K562 (cell line): ENCODE results near the gene CBX8. TPM values are rescaled to one million over a fixed set of nuclear protein-coding genes. Genes with fewer than 3 reads are reported as not detected.
A peak's percentile ranks its signal among the peaks of the same experiment; 100 is the strongest.

Experiments used
- ATF6 ChIP-seq: sonication (generic); formaldehyde crosslinking; IDR thresholded peaks from 2 replicates; pipeline ENCODE4 v1.4.0; 2020; ENCODE audit warnings: mild to moderate bottlenecking, missing genetic modification reagents
- BACH1 ChIP-seq: fragments of 200-800 bp; sonication (Bioruptor generic); IDR thresholded peaks from 2 replicates; pipeline ENCODE4 v1.6.1; 2016; ENCODE audit warnings: missing genetic modification characterization, missing compliant biosample characterization
- E2F6 ChIP-seq, 2 experiments: IDR thresholded peaks; 2 replicates each; pipeline ENCODE4 v1.6.1; 2011; ENCODE audit warnings: borderline replicate concordance in 1 of 2, control low read depth in 1 of 2, low read depth in 1 of 2, low read length in 1 of 2, mild to moderate bottlenecking in 1 of 2, mixed read lengths in 1 of 2, moderate library complexity in 1 of 2; ENCODE audit not compliant: insufficient read depth in 1 of 2, insufficient read length in 1 of 2, poor library complexity in 1 of 2, severe bottlenecking in 1 of 2; ENCODE audit errors: extremely low read depth in 1 of 2
- ELF2 ChIP-seq: fragments of 250-450 bp; sonication (Bioruptor Pico); IDR thresholded peaks from 2 replicates; pipeline ENCODE4 v1.5.0; 2021; ENCODE audit warnings: mild to moderate bottlenecking
- FOXJ2 ChIP-seq: fragments of 200-800 bp; sonication (Bioruptor generic); IDR thresholded peaks from 2 replicates; pipeline ENCODE4 v1.6.1; 2016; ENCODE audit warnings: missing genetic modification characterization, missing compliant biosample characterization
- GABPA ChIP-seq: fragments of 200-800 bp; sonication (Bioruptor generic); conservative IDR thresholded peaks from 2 replicates; pipeline ENCODE4 v1.6.1; 2016; ENCODE audit warnings: low read depth, missing genetic modification characterization, missing compliant biosample characterization
- KLF16 ChIP-seq: IDR thresholded peaks from 2 replicates; pipeline ENCODE4 v1.6.1; 2016; ENCODE audit warnings: antibody characterized with exemption
- MITF ChIP-seq: IDR thresholded peaks from 2 replicates; pipeline ENCODE4 v1.6.1; 2014; ENCODE audit warnings: antibody characterized with exemption
- MTF1 ChIP-seq: fragments of 250-450 bp; sonication (Bioruptor Pico); IDR thresholded peaks from 2 replicates; pipeline ENCODE4 v1.9.0; 2021; ENCODE audit warnings: moderate library complexity, mild to moderate bottlenecking, inconsistent platforms, borderline replicate concordance
- NUFIP1 ChIP-seq: fragments of 450-650 bp; IDR thresholded peaks from 2 replicates; pipeline ENCODE4 v1.6.1; 2018; ENCODE audit not compliant: partially characterized antibody
- RBM25 ChIP-seq: fragments of 200-400 bp; formaldehyde crosslinking; IDR thresholded peaks from 2 replicates; pipeline ENCODE4 v1.6.1; 2018; ENCODE audit warnings: low read length, low read depth, moderate library complexity; ENCODE audit not compliant: severe bottlenecking
- RNF2 ChIP-seq: sonication (generic); IDR thresholded peaks from 2 replicates; pipeline ENCODE4 v1.6.1; 2016
- SIRT6 ChIP-seq: IDR thresholded peaks from one replicate; pipeline ENCODE4 v1.6.1; 2012; ENCODE audit warnings: low read depth, mild to moderate bottlenecking, control low read depth, inconsistent platforms, low read length, moderate library complexity
- polyA plus RNA-seq, 8 experiments: library from polyadenylated mRNA; depleted of rRNA in 4 of 8; stranded (reverse) in 5 of 8; unstranded in 3 of 8; fragments of >200 nt; fragmentation: Nextera tagmentation in 2 of 8; fragmentation: Illumina TruSeq in 1 of 8; extraction: Ambion mirVana in 2 of 8; extraction: Trizol in 1 of 8; gene quantifications; 2 replicates each; pipeline versions ENCODE4 v1.2.1 to v1.2.3, GENCODE V29; 2011 to 2014; ENCODE audit warnings: inconsistent platforms in 1 of 8, missing spikeins in 1 of 8
- total RNA-seq, 7 experiments: library from RNA; depleted of rRNA in 6 of 7; stranded (reverse); fragments of >200 nt in 6 of 7; fragmentation: Illumina TruSeq in 2 of 7; extraction: Trizol in 2 of 7; gene quantifications; 2 replicates each; pipeline versions ENCODE4 v1.2.1 to v1.2.3, GENCODE V29; 2011 to 2021; ENCODE audit warnings: low replicate concordance in 1 of 7
- TF ChIP-seq, protein P1 (sequence below), 2 experiments: fragments of 200-800 bp in 1 of 2; sonication (Bioruptor generic) in 1 of 2; sonication (generic) in 1 of 2; formaldehyde crosslinking in 1 of 2; IDR thresholded peaks in 1 of 2; conservative IDR thresholded peaks in 1 of 2; 2 replicates each; pipeline versions ENCODE4 v1.5.0 to v1.6.1; 2016 to 2020; ENCODE audit warnings: missing compliant biosample characterization in 1 of 2, missing genetic modification characterization in 1 of 2, missing genetic modification reagents in 1 of 2
- TF ChIP-seq, protein P2 (sequence below): fragments of 450-650 bp; formaldehyde crosslinking; IDR thresholded peaks from 2 replicates; pipeline ENCODE4 v1.4.0; 2020; ENCODE audit warnings: mild to moderate bottlenecking, mixed read lengths
- TF ChIP-seq, protein P3 (sequence below): fragments of 200-800 bp; sonication (Bioruptor generic); IDR thresholded peaks from 2 replicates; pipeline ENCODE4 v1.6.1; 2017; ENCODE audit warnings: missing genetic modification characterization, missing compliant biosample characterization

CBX8 gene
- total and polyA plus RNA-seq, 9 of the 15 experiments (the other 6 are each of a cell fraction or from before 2014, with no cell fraction given), result 0.08 to 11.9 (median 2.6) TPM

DNA sequence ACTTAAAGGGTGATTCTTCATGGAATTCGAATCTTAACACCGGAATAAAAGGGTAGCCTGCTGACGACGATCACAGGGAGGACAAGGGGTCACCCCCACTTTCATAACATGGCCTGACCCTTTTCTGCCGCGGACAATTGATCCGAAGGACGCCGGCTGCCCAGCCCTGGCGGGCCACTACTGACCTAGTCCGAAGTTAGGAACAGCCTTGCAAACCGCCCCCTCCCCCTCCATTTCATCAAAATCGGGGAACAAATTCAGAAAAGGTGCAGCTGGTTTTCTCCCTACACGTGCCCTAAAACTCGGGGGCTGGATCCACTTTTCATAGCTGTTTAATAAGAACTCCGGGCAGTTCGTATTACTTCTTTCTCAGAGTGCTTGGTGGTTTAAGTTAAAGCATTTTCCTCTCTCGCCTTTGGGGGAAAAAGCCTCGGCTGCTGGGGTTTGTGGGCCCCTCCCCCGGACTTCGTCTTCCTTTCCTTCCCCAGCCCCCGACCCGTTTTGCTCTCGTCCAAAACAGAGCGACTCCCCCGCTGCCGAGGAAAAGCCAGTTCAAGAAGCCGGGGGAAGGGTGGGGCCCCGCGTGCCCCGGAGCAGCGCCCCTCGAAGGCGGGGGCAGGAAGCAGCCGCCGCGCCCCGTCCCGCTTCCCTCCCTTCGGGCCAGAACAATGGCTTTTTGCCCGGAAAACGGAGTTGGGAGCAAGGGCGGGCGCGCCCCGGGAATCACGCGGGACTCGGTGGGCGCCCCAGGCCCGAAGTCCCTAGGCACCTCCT is 19.6 kb downstream of the CBX8 start (continued):
- TF ChIP-seq GABPA (tag) (peak; percentile 64; the same call in 1 of the 2 replicates), RNF2 (peak; percentile 26; the same call in 1 of the 2 replicates), NUFIP1 (no peak), E2F6 (IDR thresholded peaks at IDR 0.05; ENCODE audit: borderline replicate concordance in 1 of 2, extremely low read depth in 1 of 2, insufficient read depth in 1 of 2, insufficient read length in 1 of 2, low read depth in 1 of 2, low read length in 1 of 2, poor library complexity in 1 of 2, severe bottlenecking in 1 of 2) (peak; percentile 80 to 92), BACH1 (tag) (no peak), MITF (no peak), ELF2 (no peak), KLF16 (0 out of 2 replicates have a peak, but pooled peaks have one; percentile 41), SIRT6 (no peak), RBM25 (no peak), MTF1 (no peak), FOXJ2 (tag) (no peak), ATF6 (CRISPR knock-in tag) (no peak)
- TF ChIP-seq, protein P1, sequence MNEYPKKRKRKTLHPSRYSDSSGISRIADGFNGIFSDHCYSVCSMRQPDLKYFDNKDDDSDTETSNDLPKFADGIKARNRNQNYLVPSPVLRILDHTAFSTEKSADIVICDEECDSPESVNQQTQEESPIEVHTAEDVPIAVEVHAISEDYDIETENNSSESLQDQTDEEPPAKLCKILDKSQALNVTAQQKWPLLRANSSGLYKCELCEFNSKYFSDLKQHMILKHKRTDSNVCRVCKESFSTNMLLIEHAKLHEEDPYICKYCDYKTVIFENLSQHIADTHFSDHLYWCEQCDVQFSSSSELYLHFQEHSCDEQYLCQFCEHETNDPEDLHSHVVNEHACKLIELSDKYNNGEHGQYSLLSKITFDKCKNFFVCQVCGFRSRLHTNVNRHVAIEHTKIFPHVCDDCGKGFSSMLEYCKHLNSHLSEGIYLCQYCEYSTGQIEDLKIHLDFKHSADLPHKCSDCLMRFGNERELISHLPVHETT (CRISPR knock-in tag; conservative IDR thresholded peaks at IDR 0.05 in 1 of 2, IDR thresholded peaks at IDR 0.05 in 1 of 2), result peak in 1 of 2 experiments; percentile 67; a peak in 1 of 4 replicates
- TF ChIP-seq, protein P2, sequence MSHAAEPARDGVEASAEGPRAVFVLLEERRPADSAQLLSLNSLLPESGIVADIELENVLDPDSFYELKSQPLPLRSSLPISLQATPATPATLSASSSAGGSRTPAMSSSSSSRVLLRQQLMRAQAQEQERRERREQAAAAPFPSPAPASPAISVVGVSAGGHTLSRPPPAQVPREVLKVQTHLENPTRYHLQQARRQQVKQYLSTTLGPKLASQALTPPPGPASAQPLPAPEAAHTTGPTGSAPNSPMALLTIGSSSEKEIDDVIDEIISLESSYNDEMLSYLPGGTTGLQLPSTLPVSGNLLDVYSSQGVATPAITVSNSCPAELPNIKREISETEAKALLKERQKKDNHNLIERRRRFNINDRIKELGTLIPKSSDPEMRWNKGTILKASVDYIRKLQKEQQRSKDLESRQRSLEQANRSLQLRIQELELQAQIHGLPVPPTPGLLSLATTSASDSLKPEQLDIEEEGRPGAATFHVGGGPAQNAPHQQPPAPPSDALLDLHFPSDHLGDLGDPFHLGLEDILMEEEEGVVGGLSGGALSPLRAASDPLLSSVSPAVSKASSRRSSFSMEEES (CRISPR knock-in tag), result no peak
- TF ChIP-seq, protein P3, sequence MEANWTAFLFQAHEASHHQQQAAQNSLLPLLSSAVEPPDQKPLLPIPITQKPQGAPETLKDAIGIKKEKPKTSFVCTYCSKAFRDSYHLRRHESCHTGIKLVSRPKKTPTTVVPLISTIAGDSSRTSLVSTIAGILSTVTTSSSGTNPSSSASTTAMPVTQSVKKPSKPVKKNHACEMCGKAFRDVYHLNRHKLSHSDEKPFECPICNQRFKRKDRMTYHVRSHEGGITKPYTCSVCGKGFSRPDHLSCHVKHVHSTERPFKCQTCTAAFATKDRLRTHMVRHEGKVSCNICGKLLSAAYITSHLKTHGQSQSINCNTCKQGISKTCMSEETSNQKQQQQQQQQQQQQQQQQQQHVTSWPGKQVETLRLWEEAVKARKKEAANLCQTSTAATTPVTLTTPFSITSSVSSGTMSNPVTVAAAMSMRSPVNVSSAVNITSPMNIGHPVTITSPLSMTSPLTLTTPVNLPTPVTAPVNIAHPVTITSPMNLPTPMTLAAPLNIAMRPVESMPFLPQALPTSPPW, result peak; percentile 92; the same call in 1 of the 2 replicates
